Measurements from ENCODE around the gene PFKL. TPM values are rescaled to one million over a fixed set of nuclear protein-coding genes. Genes with fewer than 3 reads are reported as not detected.

Gene PFKL
- total and polyA plus RNA-seq, 2 donors (not counting 1 experiment from before 2014, with no cell fraction given) = 267 to 318 TPM

- no peaks in the 10 kb centered on the region for H3K36me3 ChIP-seq (replicated peaks in 1 of 2; ENCODE audit: control extremely low read depth in 1 of 2, control insufficient read depth in 1 of 2, extremely low read depth in 1 of 2, insufficient read depth in 2 of 2, low read length in 1 of 2)
- no peaks in the 10 kb centered on the region for H3K27me3 ChIP-seq (replicated peaks in 1 of 4; ENCODE audit: control extremely low read depth in 1 of 4, control insufficient read depth in 3 of 4, insufficient read depth in 4 of 4, low read length in 3 of 4)
- no peak overlapping the region for H3K4me2 ChIP-seq (replicated peaks; ENCODE audit: low read depth, low read length, poor library complexity, severe bottlenecking)
- H3K4me1 Mint-ChIP-seq = peaks cover 16% of the 10 kb centered on the region
- no peak for ATAC-seq (ENCODE audit: low read depth)
- intact Hi-C loops (cut with micrococcal nuclease) = no loop called here
- H3K9me3 ChIP-seq (ENCODE audit: control extremely low read depth in 1 of 3, control insufficient read depth in 2 of 3, insufficient read depth in 1 of 3, low read length in 2 of 3) = peaks cover 0 to 3% (median 0%) of the 10 kb centered on the region in 3 donors
- WGBS (ENCODE audit: insufficient coverage) = 93% methylated on average over 20 of the region's 24 CpGs
- H2AFZ ChIP-seq (ENCODE audit: insufficient read depth, low read depth, low read length, poor library complexity, severe bottlenecking) = no peak overlapping the region
- no peaks in the 10 kb centered on the region for H3K27me3 Mint-ChIP-seq
- H3K9ac ChIP-seq (ENCODE audit: low read length) = no peak overlapping the region
- peaks cover 5 to 12% of the 10 kb centered on the region in 2 donors for H3K4me1 ChIP-seq (ENCODE audit: control insufficient read depth in 2 of 2, insufficient read depth in 2 of 2, low read length in 2 of 2)
- ChIA-PET POLR2A (no interaction called here), CTCF (no interaction called here)
- TF ChIP-seq EZH2 (IDR thresholded peaks at IDR 0.05; ENCODE audit: borderline replicate concordance, insufficient read depth, low read depth, low read length, poor library complexity, severe bottlenecking) (no peak), CTCF (IDR thresholded peaks at IDR 0.05) (no peak)
- no peaks in the 10 kb centered on the region for H3K79me2 ChIP-seq (ENCODE audit: control insufficient read depth, insufficient read depth, low read length)
- H3K4me3 Mint-ChIP-seq = no peak overlapping the region
- no peak overlapping the region for H3K27ac ChIP-seq (ENCODE audit: low read length in 2 of 2)
- no peaks in the 10 kb centered on the region for H4K20me1 ChIP-seq (ENCODE audit: control insufficient read depth, insufficient read depth, low read length, poor library complexity, severe bottlenecking)
- H3K4me3 ChIP-seq (ENCODE audit: control extremely low read depth in 1 of 5, extremely low read depth in 1 of 5, insufficient read depth in 1 of 5, low read depth in 2 of 5, low read length in 4 of 5) = no peak overlapping the region
- no peaks in the 10 kb centered on the region for H3K9me3 Mint-ChIP-seq (ENCODE audit: insufficient read depth)
- no peak overlapping the region for H3K27ac Mint-ChIP-seq
- no peak for DNase-seq
Observed at GRCh38 chr21:44289381-44290010, 10.4 kb upstream of the PFKL start.

- 88% methylated on average over 15 of the region's 16 CpGs for WGBS (ENCODE audit: insufficient coverage)
- DNase-seq (no peak), ATAC-seq (ENCODE audit: low read depth) (no peak)
- ChIA-PET CTCF (no interaction called here), POLR2A (no interaction called here)
- intact Hi-C loops (cut with micrococcal nuclease) = no loop called here
- Mint-ChIP-seq H3K4me3 (no peak overlapping the region), H3K9me3 (ENCODE audit: insufficient read depth) (no peaks in the 10 kb centered on the region), H3K27me3 (no peaks in the 10 kb centered on the region), H3K27ac (peak overlapping the region; percentile 65), H3K4me1 (peaks cover 25% of the 10 kb centered on the region)
- Histone ChIP-seq H3K9ac (ENCODE audit: low read length) (no peak overlapping the region), H3K9me3 (ENCODE audit: control extremely low read depth in 1 of 3, control insufficient read depth in 2 of 3, insufficient read depth in 1 of 3, low read length in 2 of 3) (peaks cover 0 to 3% (median 0%) of the 10 kb centered on the region in 3 donors), H4K20me1 (ENCODE audit: control insufficient read depth, insufficient read depth, low read length, poor library complexity, severe bottlenecking) (no peaks in the 10 kb centered on the region), H3K4me3 (ENCODE audit: control extremely low read depth in 1 of 5, extremely low read depth in 1 of 5, insufficient read depth in 1 of 5, low read depth in 2 of 5, low read length in 4 of 5) (no peak overlapping the region), H3K4me1 (ENCODE audit: control insufficient read depth in 2 of 2, insufficient read depth in 2 of 2, low read length in 2 of 2) (peaks cover 15 to 22% of the 10 kb centered on the region in 2 donors), H3K27ac (ENCODE audit: low read length in 2 of 2) (no peak overlapping the region), H2AFZ (ENCODE audit: insufficient read depth, low read depth, low read length, poor library complexity, severe bottlenecking) (no peak overlapping the region), H3K4me2 (replicated peaks; ENCODE audit: low read depth, low read length, poor library complexity, severe bottlenecking) (no peak overlapping the region), H3K79me2 (ENCODE audit: control insufficient read depth, insufficient read depth, low read length) (no peaks in the 10 kb centered on the region), H3K36me3 (replicated peaks in 1 of 2; ENCODE audit: control extremely low read depth in 1 of 2, control insufficient read depth in 1 of 2, extremely low read depth in 1 of 2, insufficient read depth in 2 of 2, low read length in 1 of 2) (no peaks in the 10 kb centered on the region), H3K27me3 (replicated peaks in 1 of 4; ENCODE audit: control extremely low read depth in 1 of 4, control insufficient read depth in 3 of 4, insufficient read depth in 4 of 4, low read length in 3 of 4) (no peaks in the 10 kb centered on the region)
- TF ChIP-seq CTCF (IDR thresholded peaks at IDR 0.05) (no peak), EZH2 (IDR thresholded peaks at IDR 0.05; ENCODE audit: borderline replicate concordance, insufficient read depth, low read depth, low read length, poor library complexity, severe bottlenecking) (no peak)
Observed at GRCh38 chr21:44290327-44291077, 9.4 kb upstream of the PFKL start.
